GM12874 (cell line): ENCODE results near the gene COL4A1.

Experiments used
- TF ChIP-seq, protein P1 (sequence below): IDR thresholded peaks from 2 replicates; pipeline ENCODE4 v1.5.1; 2011; ENCODE audit warnings: low read depth, mild to moderate bottlenecking, control low read depth, low read length, moderate library complexity; ENCODE audit not compliant: insufficient read depth

COL4A1 gene

DNA sequence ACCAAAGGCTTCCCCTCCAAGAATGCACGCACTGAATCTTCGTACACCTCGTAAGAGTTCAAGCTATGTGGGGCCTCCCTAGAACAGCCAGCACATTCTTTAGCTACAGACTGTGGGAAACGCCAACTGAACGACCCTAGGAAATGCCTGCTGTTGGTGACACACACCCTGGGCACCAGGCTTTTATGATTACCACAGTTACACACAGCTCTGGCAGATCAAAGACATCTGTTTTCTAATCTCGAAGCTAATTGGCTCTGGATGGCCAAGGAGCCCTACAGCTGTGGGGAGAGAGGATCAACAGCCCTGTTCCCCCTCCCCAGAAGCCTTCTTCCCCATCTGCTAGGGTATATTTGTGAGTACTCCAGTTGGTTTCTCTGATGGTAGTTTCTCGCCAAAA is 123.0 kb downstream of the COL4A1 start:
- TF ChIP-seq, protein P1, sequence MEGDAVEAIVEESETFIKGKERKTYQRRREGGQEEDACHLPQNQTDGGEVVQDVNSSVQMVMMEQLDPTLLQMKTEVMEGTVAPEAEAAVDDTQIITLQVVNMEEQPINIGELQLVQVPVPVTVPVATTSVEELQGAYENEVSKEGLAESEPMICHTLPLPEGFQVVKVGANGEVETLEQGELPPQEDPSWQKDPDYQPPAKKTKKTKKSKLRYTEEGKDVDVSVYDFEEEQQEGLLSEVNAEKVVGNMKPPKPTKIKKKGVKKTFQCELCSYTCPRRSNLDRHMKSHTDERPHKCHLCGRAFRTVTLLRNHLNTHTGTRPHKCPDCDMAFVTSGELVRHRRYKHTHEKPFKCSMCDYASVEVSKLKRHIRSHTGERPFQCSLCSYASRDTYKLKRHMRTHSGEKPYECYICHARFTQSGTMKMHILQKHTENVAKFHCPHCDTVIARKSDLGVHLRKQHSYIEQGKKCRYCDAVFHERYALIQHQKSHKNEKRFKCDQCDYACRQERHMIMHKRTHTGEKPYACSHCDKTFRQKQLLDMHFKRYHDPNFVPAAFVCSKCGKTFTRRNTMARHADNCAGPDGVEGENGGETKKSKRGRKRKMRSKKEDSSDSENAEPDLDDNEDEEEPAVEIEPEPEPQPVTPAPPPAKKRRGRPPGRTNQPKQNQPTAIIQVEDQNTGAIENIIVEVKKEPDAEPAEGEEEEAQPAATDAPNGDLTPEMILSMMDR, result no peak

DNA sequence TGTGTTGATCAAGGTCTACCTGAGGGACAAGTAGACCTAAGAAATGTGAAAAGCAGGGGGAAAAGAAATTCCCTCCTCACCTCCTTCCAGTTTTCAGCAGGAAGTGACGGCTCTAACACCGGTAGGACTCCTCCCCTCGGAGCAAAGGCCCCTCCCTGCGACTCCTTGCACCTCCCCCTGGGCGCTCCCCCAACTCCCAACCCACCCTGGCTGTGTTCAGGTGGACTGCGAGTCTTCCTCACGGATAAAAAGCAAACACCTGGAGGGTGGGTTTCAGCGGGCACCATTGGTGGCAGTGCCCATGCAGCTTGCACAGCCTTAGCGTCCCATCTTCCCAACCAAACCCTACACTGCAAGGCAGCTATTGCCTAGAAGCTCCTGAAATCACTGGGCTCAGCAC is 124.5 kb downstream of the COL4A1 start:
- TF ChIP-seq, protein P1, result no peak

DNA sequence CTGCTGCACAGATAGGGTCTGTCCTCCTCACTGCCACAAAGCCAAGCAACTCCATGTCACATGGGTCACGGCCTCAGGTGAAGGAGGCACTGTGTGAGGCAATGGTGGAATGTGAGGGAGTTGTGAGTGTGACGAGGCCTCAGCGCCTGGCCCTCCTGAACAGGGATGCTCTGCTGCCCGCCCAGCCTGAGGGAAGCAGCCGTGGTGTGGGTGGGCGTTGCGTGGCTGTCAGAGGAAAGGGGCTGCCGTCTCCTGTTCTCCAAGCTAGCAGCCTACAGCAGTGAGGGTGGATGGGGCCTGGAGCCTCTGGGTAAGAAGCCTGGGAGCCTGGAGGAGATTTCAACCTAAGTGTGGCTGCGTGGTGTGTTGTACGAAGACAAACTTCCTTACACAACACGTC is 125.0 kb downstream of the COL4A1 start:
- TF ChIP-seq, protein P1, result no peak

DNA sequence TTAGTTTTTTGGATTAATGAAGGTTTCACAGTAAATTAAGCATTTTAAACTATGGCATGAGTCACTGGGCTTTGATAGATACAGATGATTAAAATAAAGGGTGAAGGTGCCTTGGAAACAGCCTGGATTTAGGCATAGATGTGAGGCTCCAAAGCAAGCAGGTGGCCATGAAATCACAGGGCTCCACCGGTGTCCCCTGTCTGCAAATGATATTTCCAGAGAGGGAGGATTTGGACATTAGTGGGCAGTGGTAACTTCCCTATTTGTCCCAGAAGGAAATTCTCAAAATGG is 127.2 kb downstream of the COL4A1 start:
- TF ChIP-seq, protein P1, result no peak

DNA sequence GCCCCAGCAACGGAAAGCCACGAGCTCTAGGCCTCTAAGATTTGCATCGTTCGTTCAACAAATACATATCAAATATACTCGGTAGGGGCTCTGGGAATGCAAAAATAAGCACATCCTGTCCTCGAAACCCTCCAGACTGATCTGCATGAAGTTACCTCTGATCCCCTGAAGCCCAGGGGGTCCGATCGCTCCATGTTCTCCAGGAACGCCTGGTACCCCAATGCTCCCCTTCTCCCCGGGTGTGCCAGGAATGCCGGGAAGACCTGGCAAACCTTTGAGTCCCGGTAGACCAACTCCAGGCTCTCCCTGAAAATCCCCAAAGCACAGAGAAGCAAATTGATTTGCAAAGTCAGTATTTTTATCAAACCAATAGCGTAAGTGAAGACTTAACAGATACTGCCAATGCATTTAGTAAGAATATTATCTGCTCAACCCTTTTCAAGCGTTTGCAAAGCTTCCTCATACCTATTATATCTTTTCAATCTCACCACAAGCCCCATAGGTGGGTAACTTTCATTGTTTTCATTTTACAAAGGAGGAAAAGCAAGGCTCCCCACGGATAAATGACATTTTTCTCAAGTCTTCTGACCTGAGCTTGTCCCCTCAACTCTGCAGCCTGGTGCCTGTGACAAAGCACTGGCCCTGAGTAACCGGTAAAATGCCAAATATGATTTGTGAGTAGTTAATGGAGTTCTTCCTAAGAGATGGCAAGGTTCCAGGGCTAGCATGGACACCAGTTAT is 127.7 kb downstream of the COL4A1 start:
- TF ChIP-seq, protein P1, result no peak

DNA sequence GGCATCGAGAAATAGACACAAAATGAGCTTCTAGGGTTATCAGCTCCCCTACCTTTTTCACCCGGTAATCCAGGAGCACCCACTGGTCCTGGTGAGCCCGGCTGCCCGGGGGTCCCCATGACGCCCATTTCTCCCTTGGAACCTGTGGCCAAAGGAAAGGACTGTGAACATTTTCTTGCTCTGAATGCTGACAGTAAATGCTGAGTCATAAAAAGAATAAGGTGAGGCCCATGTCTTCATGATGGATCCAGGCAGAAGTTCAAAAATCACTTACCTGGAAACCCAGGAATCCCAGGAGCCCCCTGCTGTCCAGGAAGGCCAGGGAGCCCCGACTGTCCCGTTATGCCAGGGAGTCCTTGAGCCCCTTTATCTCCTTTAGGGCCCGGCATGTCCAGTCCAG is 129.2 kb downstream of the COL4A1 start:
- TF ChIP-seq, protein P1, result no peak

DNA sequence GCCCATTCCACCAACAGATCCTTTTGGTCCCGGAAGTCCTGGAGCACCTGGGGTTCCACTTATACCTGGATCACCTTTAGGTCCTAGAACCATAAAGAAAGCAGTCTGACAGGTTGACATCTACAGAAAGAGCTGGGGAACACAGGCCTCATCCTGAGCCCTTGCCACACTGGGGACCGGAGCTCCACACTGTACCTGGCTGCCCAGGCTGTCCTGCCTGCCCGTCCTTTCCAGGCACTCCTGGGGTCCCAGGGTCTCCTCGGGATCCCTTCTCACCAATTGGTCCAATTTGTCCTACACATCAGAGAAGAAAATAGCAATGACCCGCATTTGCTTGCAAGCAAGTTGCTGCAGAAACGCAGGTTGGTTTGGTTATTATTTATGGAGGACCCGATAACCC is 130.5 kb downstream of the COL4A1 start:
- TF ChIP-seq, protein P1, result no peak

DNA sequence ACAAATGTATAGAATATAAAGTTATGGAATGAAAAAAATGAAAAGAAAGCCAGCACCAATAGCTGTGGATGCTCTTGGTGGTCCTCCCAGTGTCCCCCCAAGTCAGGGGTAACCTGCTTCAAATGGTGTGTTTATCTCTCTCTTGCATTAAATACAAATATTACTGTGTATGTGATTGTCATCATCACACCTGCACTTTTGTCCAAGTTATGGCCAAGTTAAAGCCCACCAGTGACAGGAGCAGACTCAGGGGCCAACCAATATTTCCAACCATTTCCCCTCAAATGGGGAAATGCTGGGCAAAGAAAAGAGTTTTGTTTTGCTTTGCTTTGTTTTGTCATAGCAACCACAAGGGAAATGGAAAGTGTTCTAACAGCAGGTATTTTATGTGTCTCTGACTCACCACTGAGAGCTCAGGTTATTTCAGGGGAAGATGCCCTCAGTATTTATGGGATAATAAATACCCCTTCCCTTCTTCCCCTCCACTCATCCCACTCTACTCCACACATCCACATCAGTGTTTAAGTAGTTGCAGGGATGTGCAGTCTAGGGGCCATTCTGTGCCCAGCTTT is 133.6 kb downstream of the COL4A1 start:
- TF ChIP-seq, protein P1, result no peak
